GM21737 (cell line): Measurements from ENCODE around the gene HHLA2.
"Not testable (repeated sequence)": the region's sequence is repeated elsewhere in the genome, so short reads cannot be mapped to it uniquely, and the experiment has no call there.

Source experiments
- ATAC-seq: cut with Tn5 transposase; IDR thresholded peaks from one replicate; pipeline ENCODE4 v1.9.1; 2021; ENCODE audit warnings: mild to moderate bottlenecking, moderate library complexity; ENCODE audit not compliant: unreplicated experiment

The HHLA2 gene

GRCh38 chr3:108296239-108296638 is at the start of gene HHLA2:
HHLA2 (plus strand) TSS chr3:108296548; CDS start chr3:108351814, 55,266 bp downstream.
- ATAC-seq, result no peak

GRCh38 chr3:108250626-108251025 is 45.7 kb upstream of the HHLA2 start:
- ATAC-seq, result no peak

DNA sequence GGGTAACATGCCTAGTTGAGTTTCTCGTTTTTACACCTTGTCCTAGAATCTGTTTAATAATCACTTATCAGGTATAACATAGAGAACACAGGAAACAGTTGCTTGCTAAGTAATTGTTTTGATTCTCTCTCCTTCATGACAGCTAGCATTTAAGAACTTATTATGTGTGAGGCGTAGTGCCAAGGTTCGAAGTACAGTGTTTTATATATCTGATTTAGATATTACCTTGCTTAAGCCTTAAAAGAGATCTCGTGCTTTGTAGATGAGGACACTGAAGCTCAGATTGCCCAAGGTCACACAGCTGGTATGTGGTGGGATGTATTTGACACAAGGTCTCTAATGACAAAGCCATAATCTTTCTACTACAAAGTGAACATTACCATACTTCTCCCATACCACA is 45.1 kb upstream of the HHLA2 start:
- ATAC-seq, result no peak

DNA sequence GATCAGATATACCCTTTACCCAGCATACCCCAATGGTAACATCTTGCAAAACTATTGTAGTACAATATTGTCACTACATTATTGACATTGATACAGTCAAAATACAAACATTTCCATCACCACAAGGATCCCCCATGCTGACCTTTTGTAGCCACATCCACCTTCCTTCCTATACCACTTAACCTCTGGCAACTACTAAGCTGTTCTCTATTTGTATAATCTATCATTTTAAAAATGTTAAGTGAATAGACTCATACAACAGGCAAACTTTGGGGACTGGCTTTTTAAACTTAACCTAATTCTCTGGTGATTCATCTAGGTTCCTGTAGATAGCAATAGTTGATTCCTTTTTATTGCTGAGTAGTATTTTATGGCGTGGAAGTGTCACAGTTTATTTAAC is 44.5 kb upstream of the HHLA2 start:
- ATAC-seq, result no peak

- no peak for ATAC-seq
These were observed 41.2 kb upstream of the HHLA2 start for GRCh38 chr3:108255131-108255530.

GRCh38 chr3:108264534-108265298 is 31.6 kb upstream of the HHLA2 start:
- ATAC-seq, result not testable (repeated sequence)

DNA sequence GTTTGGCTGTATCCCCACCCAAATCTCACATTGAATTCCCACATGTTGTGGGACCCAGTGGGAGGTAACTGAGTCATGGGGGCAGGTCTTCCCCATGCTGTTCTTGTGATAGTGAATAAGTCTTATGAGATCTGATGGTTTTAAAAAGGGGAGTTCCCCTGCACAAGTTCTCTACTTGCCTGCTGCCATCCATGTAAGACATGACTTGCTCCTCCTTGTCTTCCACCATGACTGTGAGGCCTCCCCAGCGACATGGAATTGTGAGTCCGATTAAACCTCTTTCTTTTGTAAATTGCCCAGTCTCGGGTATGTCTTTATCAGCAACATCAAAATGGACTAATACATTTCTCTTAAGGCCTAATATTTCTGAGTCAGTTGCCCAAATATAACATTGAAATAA is 28.1 kb upstream of the HHLA2 start:
- not testable (repeated sequence) for ATAC-seq

DNA sequence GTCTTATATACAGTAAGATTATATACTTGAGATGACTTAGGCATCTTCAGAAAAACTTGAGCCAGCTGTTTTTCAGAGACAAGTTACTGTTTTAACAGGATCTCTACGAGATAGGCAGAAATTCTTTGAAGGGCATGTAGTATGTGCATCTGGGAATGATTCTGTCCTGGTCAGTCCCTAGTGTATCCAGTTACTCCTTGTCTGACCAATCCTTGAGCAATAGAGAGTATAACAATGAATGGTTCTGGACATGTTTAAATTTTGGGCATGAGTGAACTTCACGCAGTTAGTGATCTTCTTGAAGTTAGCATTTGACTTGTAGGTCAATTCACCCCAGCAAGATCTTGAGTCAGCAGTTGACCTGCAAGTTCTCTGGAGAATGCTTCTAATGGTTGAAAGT is 24.7 kb upstream of the HHLA2 start:
- no peak for ATAC-seq

GRCh38 chr3:108279066-108279465 is 17.3 kb upstream of the HHLA2 start:
- not testable (repeated sequence) for ATAC-seq

DNA sequence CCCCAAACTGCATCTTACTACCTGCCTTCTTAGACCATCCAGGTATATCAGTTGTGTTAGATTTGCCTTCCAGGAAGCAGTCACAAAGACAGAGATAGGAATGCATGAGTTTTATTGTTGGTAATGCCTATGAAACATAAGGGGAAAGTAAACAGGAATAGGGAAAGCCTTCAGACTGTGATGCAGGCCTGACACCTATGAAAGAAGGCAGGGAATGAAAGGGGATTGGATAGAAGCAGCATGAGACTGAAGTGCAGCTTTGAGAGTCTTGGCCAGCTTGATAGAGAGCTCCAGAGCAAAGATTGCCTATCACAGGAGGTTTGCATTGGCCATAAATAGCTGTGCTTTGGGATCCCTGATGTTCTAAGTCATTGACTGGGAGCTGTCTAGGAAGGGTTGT is 15.9 kb upstream of the HHLA2 start:
- no peak for ATAC-seq

DNA sequence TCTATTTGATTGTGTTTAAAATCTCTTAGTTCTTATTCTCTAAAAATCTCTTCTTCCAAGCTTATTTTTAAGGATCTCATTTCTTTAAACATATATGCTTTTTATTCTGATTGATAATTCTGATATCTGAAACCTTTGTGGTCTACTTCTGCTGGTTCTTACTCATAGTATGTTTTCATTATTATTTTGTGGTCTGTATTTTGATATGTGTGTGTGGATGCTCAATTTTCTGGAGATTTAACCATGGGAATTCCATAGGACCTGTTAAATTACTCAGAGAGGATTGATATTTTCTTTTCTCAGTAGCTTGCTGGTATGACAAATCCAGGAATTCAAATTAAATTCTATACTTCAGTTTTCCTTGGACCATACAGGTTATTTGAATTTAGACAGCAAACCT is 14.7 kb upstream of the HHLA2 start:
- no peak for ATAC-seq

GRCh38 chr3:108283006-108283405 is 13.3 kb upstream of the HHLA2 start:
- no peak for ATAC-seq

DNA sequence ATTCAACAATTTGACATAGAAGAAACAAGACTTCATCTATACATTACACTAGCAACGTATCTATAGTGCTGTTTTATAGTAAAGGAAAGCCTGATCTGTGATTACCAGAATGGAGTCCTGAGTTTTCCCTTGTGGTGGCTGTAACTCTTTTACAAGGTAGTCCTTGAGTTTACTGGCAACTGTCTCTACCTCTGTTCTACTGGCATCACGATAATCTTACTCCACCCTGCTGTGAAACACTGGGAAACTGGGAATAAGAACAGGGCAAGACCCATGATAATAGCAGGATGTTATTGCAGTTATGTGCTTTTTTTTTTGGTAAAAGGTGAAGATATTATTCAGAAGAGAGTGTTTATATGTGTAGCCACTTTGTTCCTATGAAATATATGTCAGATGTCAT is 12.4 kb upstream of the HHLA2 start:
- ATAC-seq, result no peak

DNA sequence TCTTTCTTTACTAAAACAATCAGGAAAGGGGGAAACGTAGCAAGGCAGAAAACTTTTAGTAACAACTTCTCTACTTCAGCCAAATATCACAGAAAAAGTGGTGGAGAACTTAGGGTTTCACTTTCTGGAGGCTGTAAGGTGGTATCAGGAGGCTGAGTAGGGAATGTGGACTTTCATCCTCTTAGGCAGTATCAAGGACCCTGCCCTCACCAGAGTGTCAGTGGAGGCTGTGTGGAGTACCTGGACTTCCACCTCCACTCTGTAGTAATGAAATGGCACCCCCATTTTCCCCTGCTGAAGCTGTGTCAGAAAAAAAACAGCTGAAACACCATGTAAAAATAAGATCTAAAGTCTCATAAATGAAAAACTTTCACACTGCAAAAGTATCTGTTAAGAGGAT is 11.2 kb upstream of the HHLA2 start:
- ATAC-seq, result no peak

- no peak for ATAC-seq
These were observed 9.2 kb upstream of the HHLA2 start for GRCh38 chr3:108287146-108287545.

- ATAC-seq, result not testable (repeated sequence)
These were observed 8.2 kb upstream of the HHLA2 start for GRCh38 chr3:108288193-108288592.

DNA sequence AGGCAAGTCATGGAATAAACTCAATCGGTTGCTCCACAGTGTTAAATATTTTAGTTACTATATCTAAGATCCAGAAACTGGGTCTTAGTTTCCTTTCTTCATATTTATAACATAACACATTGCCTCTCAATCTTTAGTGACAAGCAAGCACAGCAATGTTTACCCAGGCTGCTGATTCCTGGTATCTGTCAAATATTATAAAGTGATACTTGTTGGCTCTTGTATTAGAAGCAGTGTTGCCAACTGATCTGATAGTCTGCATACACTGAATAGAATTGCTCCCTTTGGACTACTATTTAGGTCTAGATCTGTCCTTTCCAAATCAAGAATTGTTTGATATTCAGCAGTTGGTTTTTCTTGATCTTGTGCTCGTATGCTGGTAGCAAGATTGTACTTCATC is 7.2 kb upstream of the HHLA2 start:
- no peak for ATAC-seq

- peak; percentile 4 for ATAC-seq
These were observed 3.9 kb upstream of the HHLA2 start for GRCh38 chr3:108292450-108292849.

GRCh38 chr3:108292905-108293328 is 3.4 kb upstream of the HHLA2 start:
- peak; percentile 82 for ATAC-seq

DNA sequence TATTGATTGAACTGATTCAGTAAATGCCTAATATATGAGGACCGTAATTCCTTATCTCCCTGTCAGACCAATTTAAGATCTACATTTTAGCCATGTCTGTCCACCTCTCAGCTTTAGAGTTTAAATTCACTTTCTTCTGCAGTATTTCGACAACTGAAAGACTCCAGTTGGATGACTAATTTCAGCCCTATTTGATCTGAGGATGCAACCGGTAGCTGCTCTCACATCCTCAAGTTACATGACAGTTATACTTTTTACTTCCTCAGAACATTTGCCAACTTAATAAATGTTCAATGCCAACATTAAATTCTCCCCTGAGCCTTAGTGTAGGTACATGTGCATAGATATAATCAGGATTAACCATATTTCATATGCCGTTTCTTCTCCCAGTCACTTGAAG is 2.5 kb upstream of the HHLA2 start:
- ATAC-seq, result peak; percentile 59

- ATAC-seq, result no peak
These were observed 750 bp upstream of the HHLA2 start for GRCh38 chr3:108295421-108296175.

GRCh38 chr3:108297647-108298046 is 1.3 kb downstream of the HHLA2 start:
- no peak for ATAC-seq
